Measurements from ENCODE around the gene PLXNC1.

GRCh38 chr12:94267537-94267872, 119.1 kb downstream of the PLXNC1 start:
- TF ChIP-seq, protein P1, sequence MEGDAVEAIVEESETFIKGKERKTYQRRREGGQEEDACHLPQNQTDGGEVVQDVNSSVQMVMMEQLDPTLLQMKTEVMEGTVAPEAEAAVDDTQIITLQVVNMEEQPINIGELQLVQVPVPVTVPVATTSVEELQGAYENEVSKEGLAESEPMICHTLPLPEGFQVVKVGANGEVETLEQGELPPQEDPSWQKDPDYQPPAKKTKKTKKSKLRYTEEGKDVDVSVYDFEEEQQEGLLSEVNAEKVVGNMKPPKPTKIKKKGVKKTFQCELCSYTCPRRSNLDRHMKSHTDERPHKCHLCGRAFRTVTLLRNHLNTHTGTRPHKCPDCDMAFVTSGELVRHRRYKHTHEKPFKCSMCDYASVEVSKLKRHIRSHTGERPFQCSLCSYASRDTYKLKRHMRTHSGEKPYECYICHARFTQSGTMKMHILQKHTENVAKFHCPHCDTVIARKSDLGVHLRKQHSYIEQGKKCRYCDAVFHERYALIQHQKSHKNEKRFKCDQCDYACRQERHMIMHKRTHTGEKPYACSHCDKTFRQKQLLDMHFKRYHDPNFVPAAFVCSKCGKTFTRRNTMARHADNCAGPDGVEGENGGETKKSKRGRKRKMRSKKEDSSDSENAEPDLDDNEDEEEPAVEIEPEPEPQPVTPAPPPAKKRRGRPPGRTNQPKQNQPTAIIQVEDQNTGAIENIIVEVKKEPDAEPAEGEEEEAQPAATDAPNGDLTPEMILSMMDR (conservative IDR thresholded peaks at IDR 0.05; ENCODE audit: low read depth, low read length): no peak
- TF ChIP-seq EZH2 (IDR thresholded peaks at IDR 0.05; ENCODE audit: borderline replicate concordance, low read depth, low read length, poor library complexity, severe bottlenecking): no peak
